Common myeloid progenitor, CD34-positive (primary cell): ENCODE measurements around the gene EPB41L2.
A peak's percentile ranks its signal among the peaks of the same experiment; 100 is the strongest.

Experiments used
- CTCF ChIA-PET: fragments of 350-600 bp; sonication (Branson Sonifier 250); formaldehyde crosslinking; loops from one replicate; lab custom pipeline; 2021; ENCODE audit warnings: antibody characterized with exemption; lab: Charles Lee
- POLR2A ChIA-PET: fragments of 350-600 bp; sonication (Branson Sonifier 250); formaldehyde crosslinking; loops from one replicate; lab custom pipeline; 2021; ENCODE audit warnings: antibody characterized with exemption; lab: Charles Lee
- DNase-seq, 3 donors: peaks; one replicate each; pipeline versions ENCODE4 v3.0.0 to v3.0.0-alpha.2; 2013
- H3K27ac ChIP-seq, 2 experiments: 1 replicate in 1 of 2; 2 replicates in 1 of 2; pipeline ENCODE4 v1.7.0; 2013; ENCODE audit warnings: inconsistent platforms in 2 of 2, low read length in 2 of 2, mild to moderate bottlenecking in 2 of 2, low read depth in 1 of 2, moderate library complexity in 1 of 2; ENCODE audit not compliant: severe bottlenecking in 2 of 2, insufficient read depth in 1 of 2, poor library complexity in 1 of 2
- H3K27me3 ChIP-seq, 5 experiments: replicated peaks in 2 of 5; 1 replicate in 3 of 5; 2 replicates in 2 of 5; pipeline versions ENCODE4 v1.6.1 to v1.7.0; 2013; ENCODE audit warnings: low read length in 4 of 5, mild to moderate bottlenecking in 2 of 5, moderate library complexity in 2 of 5, inconsistent platforms in 1 of 5; ENCODE audit not compliant: insufficient read depth in 5 of 5, control insufficient read depth in 4 of 5
- H3K36me3 ChIP-seq, 4 experiments: 1 replicate in 2 of 4; 2 replicates in 2 of 4; pipeline versions ENCODE4 v1.6.1 to v1.7.0; 2013; ENCODE audit warnings: low read length in 3 of 4, control low read depth in 1 of 4, mild to moderate bottlenecking in 1 of 4; ENCODE audit not compliant: control insufficient read depth in 4 of 4, insufficient read depth in 4 of 4
- H3K4me1 ChIP-seq, 4 experiments: 1 replicate in 3 of 4; 2 replicates in 1 of 4; pipeline versions ENCODE4 v1.6.1 to v1.7.1; 2013; ENCODE audit warnings: low read length in 3 of 4, mild to moderate bottlenecking in 3 of 4, control low read depth in 1 of 4, inconsistent platforms in 1 of 4, moderate library complexity in 1 of 4; ENCODE audit not compliant: control insufficient read depth in 4 of 4, insufficient read depth in 4 of 4; ENCODE audit errors: control extremely low read depth in 1 of 4
- H3K4me3 ChIP-seq, 7 experiments: 1 replicate in 4 of 7; 2 replicates in 3 of 7; pipeline versions ENCODE4 v1.5.1 to v1.7.0; 2013; ENCODE audit warnings: mild to moderate bottlenecking in 7 of 7, low read length in 6 of 7, moderate library complexity in 6 of 7, inconsistent platforms in 2 of 7, low read depth in 2 of 7, control low read depth in 1 of 7; ENCODE audit not compliant: insufficient read depth in 4 of 7, control insufficient read depth in 1 of 7; ENCODE audit errors: extremely low read depth in 1 of 7
- H3K9me3 ChIP-seq, 5 experiments: 1 replicate in 4 of 5; 2 replicates in 1 of 5; pipeline versions ENCODE4 v1.6.1 to v1.7.1; 2013; ENCODE audit warnings: low read length in 4 of 5, mild to moderate bottlenecking in 2 of 5, inconsistent platforms in 1 of 5, low read depth in 1 of 5, moderate library complexity in 1 of 5; ENCODE audit not compliant: control insufficient read depth in 4 of 5, insufficient read depth in 2 of 5; ENCODE audit errors: control extremely low read depth in 1 of 5
- WGBS: methylation state at CpG from one replicate; pipeline ENCODE4 v1.1.5; 2013; ENCODE audit not compliant: insufficient coverage; 5-methylcytosine and 5-hydroxymethylcytosine counted together

The EPB41L2 gene

GRCh38 chr6:130834482-130835251, 228.4 kb downstream of the EPB41L2 start:
- Histone ChIP-seq H3K36me3 (no peaks in the 10 kb centered on the region), H3K4me3 (no peak overlapping the region), H3K27ac (no peak overlapping the region), H3K4me1 (peaks cover 0 to 4% (median 0%) of the 10 kb centered on the region in 4 experiments), H3K9me3 (no peaks in the 10 kb centered on the region), H3K27me3 (no peaks in the 10 kb centered on the region)
- CTCF ChIA-PET, result interaction anchor here (1.7 to 3.2 kb wide), 3 partner anchors 8 to 1236 kb away, joined by 3 to 11 read pairs (median 5); no protein-coding TSS in a partner anchor
- POLR2A ChIA-PET, result no interaction called here
- 81% methylated on average over 3 of the region's 5 CpGs for WGBS
- no peak for DNase-seq

- CTCF ChIA-PET, result interaction anchor here (1.7 to 3.2 kb wide), 3 partner anchors 9 to 1235 kb away, joined by 3 to 11 read pairs (median 5); no protein-coding TSS in a partner anchor
- POLR2A ChIA-PET, result no interaction called here
These were observed 229.5 kb downstream of the EPB41L2 start for GRCh38 chr6:130833569-130833968.

GRCh38 chr6:130831607-130832006, 231.4 kb downstream of the EPB41L2 start:
- Histone ChIP-seq H3K36me3 (no peaks in the 10 kb centered on the region), H3K27me3 (no peaks in the 10 kb centered on the region), H3K27ac (no peak overlapping the region), H3K4me1 (peaks cover 0 to 12% (median 1%) of the 10 kb centered on the region in 4 experiments), H3K9me3 (no peaks in the 10 kb centered on the region), H3K4me3 (no peak overlapping the region)
- ChIA-PET CTCF (interaction anchor here (3.2 kb wide), 1 partner anchor 11 kb away, joined by 11 read pairs; no protein-coding TSS in a partner anchor), POLR2A (no interaction called here)
- WGBS, result 94% methylated on average over 3 of the region's 5 CpGs
- no peak for DNase-seq

More at GRCh38 chr6:130833569-130833968, 229.5 kb downstream of the EPB41L2 start:
- no peak overlapping the region for H3K27ac ChIP-seq
- DNase-seq, result no peak
- no peaks in the 10 kb centered on the region for H3K9me3 ChIP-seq
- H3K4me3 ChIP-seq, result no peak overlapping the region
- WGBS, result no CpG with 5 or more reads among the region's 1 CpG
- peaks cover 0 to 12% (median 1%) of the 10 kb centered on the region in 4 experiments for H3K4me1 ChIP-seq
- H3K27me3 ChIP-seq, result no peaks in the 10 kb centered on the region
- no peaks in the 10 kb centered on the region for H3K36me3 ChIP-seq

- 11% methylated on average over 3 of the region's 4 CpGs for WGBS
- no peaks in the 10 kb centered on the region for H3K27me3 ChIP-seq
- no peak overlapping the region for H3K27ac ChIP-seq
- no peaks in the 10 kb centered on the region for H3K9me3 ChIP-seq
- peaks cover 0 to 12% (median 1%) of the 10 kb centered on the region in 4 experiments for H3K4me1 ChIP-seq
- ChIA-PET CTCF (interaction anchor here (0.9 kb wide), 1 partner anchor 66 kb away, joined by 3 read pairs; no protein-coding TSS in a partner anchor), POLR2A (no interaction called here)
- peak in 2 of 3 donors; percentile 43 to 46 for DNase-seq
- H3K36me3 ChIP-seq, result no peaks in the 10 kb centered on the region
- no peak overlapping the region for H3K4me3 ChIP-seq
These were observed 233.6 kb downstream of the EPB41L2 start for GRCh38 chr6:130829333-130829910.

- peaks cover 0 to 12% (median 1%) of the 10 kb centered on the region in 4 experiments for H3K4me1 ChIP-seq
- H3K9me3 ChIP-seq, result no peaks in the 10 kb centered on the region
- POLR2A ChIA-PET, result no interaction called here
- H3K4me3 ChIP-seq, result no peak within 1 kb of the TSS
- H3K27me3 ChIP-seq, result no peaks in the 10 kb centered on the region
- 100% methylated on average over 3 of the region's 11 CpGs for WGBS
- no peaks in the 10 kb centered on the region for H3K36me3 ChIP-seq
- CTCF ChIA-PET, result no interaction called here
- DNase-seq, result no peak
- no peak within 1 kb of the TSS for H3K27ac ChIP-seq
These were observed 235.5 kb downstream of the EPB41L2 start, which contains the start of gene SMLR1 for GRCh38 chr6:130827247-130828149. Gene SMLR1, plus strand, starts transcription at chr6:130827406. Its CDS starts 8 bp downstream, at chr6:130827414.

GRCh38 chr6:130826442-130827246, 236.4 kb downstream of the EPB41L2 start:
- CTCF ChIA-PET, result no interaction called here
- no peaks in the 10 kb centered on the region for H3K36me3 ChIP-seq
- no peaks in the 10 kb centered on the region for H3K9me3 ChIP-seq
- no peak overlapping the region for H3K4me3 ChIP-seq
- no peak for DNase-seq
- H3K27ac ChIP-seq, result no peak overlapping the region
- POLR2A ChIA-PET, result no interaction called here
- H3K4me1 ChIP-seq, result peaks cover 0 to 12% (median 1%) of the 10 kb centered on the region in 4 experiments
- WGBS, result 100% methylated on average over 1 of the region's 4 CpGs
- H3K27me3 ChIP-seq, result no peaks in the 10 kb centered on the region
